H1 (cell line): Measurements from ENCODE around the gene HSFX4. TPM values are rescaled to one million over a fixed set of nuclear protein-coding genes. Genes with fewer than 3 reads are reported as not detected.

Experiments
- CTCF ChIA-PET: fragments of 300-600 bp; sonication (Branson Sonifier 250); formaldehyde crosslinking; loops from one replicate; lab custom pipeline; 2021; ENCODE audit not compliant: partially characterized antibody; lab: Charles Lee
- POLR2A ChIA-PET: fragments of 300-600 bp; sonication (Branson Sonifier 250); formaldehyde crosslinking; loops from one replicate; lab custom pipeline; 2021; ENCODE audit warnings: inconsistent platforms; ENCODE audit not compliant: partially characterized antibody; lab: Charles Lee
- DNase-seq, 2 experiments: peaks; one replicate each; pipeline versions ENCODE4 v3.0.0 to v3.0.0-alpha.2; 2010 to 2022; ENCODE audit warnings: low spot score in 2 of 2, low read depth in 1 of 2, mixed read lengths in 1 of 2
- FAIRE-seq: peaks from 2 replicates; lab custom pipeline; 2011; peaks lifted over from hg19 to GRCh38; lab: Jason Lieb, UNC
- H2AFZ ChIP-seq: 2 replicates; pipeline ENCODE4 v1.8.1; 2012; ENCODE audit warnings: low read length, inconsistent platforms
- H2AK5ac ChIP-seq: 2 replicates; pipeline ENCODE4 v1.6.1; 2013; ENCODE audit warnings: low read depth, low read length
- H2BK120ac ChIP-seq: replicated peaks from 2 replicates; pipeline ENCODE3; 2013; ENCODE audit warnings: low read depth, low read length, inconsistent platforms
- H2BK12ac ChIP-seq: 2 replicates; pipeline ENCODE4 v1.6.1; 2013; ENCODE audit warnings: low read depth, low read length
- H2BK15ac ChIP-seq: 2 replicates; pipeline ENCODE4 v1.6.1; 2013; ENCODE audit warnings: low read length
- H2BK20ac ChIP-seq: 2 replicates; pipeline ENCODE4 v1.6.1; 2013; ENCODE audit warnings: low read length
- H2BK5ac ChIP-seq: 2 replicates; pipeline ENCODE4 v1.6.1; 2013; ENCODE audit warnings: low read depth, low read length
- H3K14ac ChIP-seq: 2 replicates; pipeline ENCODE4 v1.6.1; 2013; ENCODE audit warnings: inconsistent platforms; ENCODE audit not compliant: insufficient read length
- H3K18ac ChIP-seq: 2 replicates; pipeline ENCODE4 v1.6.1; 2013; ENCODE audit warnings: low read length; ENCODE audit errors: extremely low read depth
- H3K23ac ChIP-seq: 2 replicates; pipeline ENCODE4 v1.6.1; 2013; ENCODE audit warnings: inconsistent platforms; ENCODE audit not compliant: insufficient read length
- H3K23me2 ChIP-seq: 2 replicates; pipeline ENCODE4 v1.6.1; 2013; ENCODE audit warnings: low read depth, low read length
- H3K27ac ChIP-seq: 2 replicates; pipeline ENCODE4 v1.6.1; 2011; ENCODE audit warnings: low read depth, low read length, inconsistent platforms
- H3K27me3 ChIP-seq, 4 experiments: replicated peaks in 1 of 4; 1 replicate in 1 of 4; 2 replicates in 3 of 4; pipeline versions ENCODE4 v1.6.1 to v1.8.1; 2011 to 2013; ENCODE audit warnings: low read length in 3 of 4, mild to moderate bottlenecking in 3 of 4, inconsistent platforms in 2 of 4, mixed read lengths in 2 of 4, moderate library complexity in 1 of 4; ENCODE audit not compliant: control insufficient read depth in 3 of 4, insufficient read depth in 3 of 4; ENCODE audit errors: extremely low read depth in 1 of 4
- H3K36me3 ChIP-seq, 4 experiments: 2 replicates each; pipeline versions ENCODE4 v1.6.1 to v1.8.1; 2011 to 2013; ENCODE audit warnings: mild to moderate bottlenecking in 4 of 4, low read length in 3 of 4, moderate library complexity in 2 of 4, control low read depth in 1 of 4, inconsistent platforms in 1 of 4; ENCODE audit not compliant: insufficient read depth in 4 of 4, control insufficient read depth in 2 of 4
- H3K4ac ChIP-seq: replicated peaks from 2 replicates; pipeline ENCODE3; 2013; ENCODE audit warnings: low read length, low read depth, mixed read lengths, inconsistent platforms; ENCODE audit not compliant: insufficient read length
- H3K4me1 ChIP-seq, 4 experiments: replicated peaks in 1 of 4; 1 replicate in 1 of 4; 2 replicates in 3 of 4; pipeline versions ENCODE4 v1.6.1 to v1.8.1; 2011 to 2013; ENCODE audit warnings: low read length in 3 of 4, inconsistent platforms in 2 of 4, mixed read lengths in 1 of 4; ENCODE audit not compliant: insufficient read depth in 4 of 4, control insufficient read depth in 3 of 4
- H3K4me2 ChIP-seq, 2 experiments: 2 replicates each; pipeline versions ENCODE4 v1.6.1 to v1.8.1; 2011 to 2013; ENCODE audit warnings: low read depth in 2 of 2, low read length in 2 of 2, control low read depth in 1 of 2, inconsistent platforms in 1 of 2, mild to moderate bottlenecking in 1 of 2; ENCODE audit not compliant: insufficient read depth in 1 of 2
- H3K4me3 ChIP-seq, 4 experiments: fragments of 200-600, 300-600 bp in 1 of 4; sonication (generic), shearing (Covaris generic), sonication (Bioruptor Twin) in 1 of 4; 2 replicates each; pipeline versions ENCODE4 v1.5.1 to v1.8.1; 2011 to 2016; ENCODE audit warnings: low read length in 4 of 4, low read depth in 3 of 4, control low read depth in 2 of 4, inconsistent platforms in 2 of 4, mild to moderate bottlenecking in 2 of 4, mixed read lengths in 1 of 4, moderate library complexity in 1 of 4; ENCODE audit not compliant: insufficient read depth in 2 of 4; ENCODE audit errors: extremely low read depth in 1 of 4
- H3K56ac ChIP-seq: replicated peaks from 2 replicates; pipeline ENCODE3; 2013; ENCODE audit warnings: low read depth, mild to moderate bottlenecking, mixed read lengths, low read length, inconsistent platforms; ENCODE audit not compliant: insufficient read length
- H3K79me1 ChIP-seq: 2 replicates; pipeline ENCODE4 v1.6.1; 2013; ENCODE audit warnings: low read depth, low read length, control low read depth
- H3K79me2 ChIP-seq, 2 experiments: 2 replicates each; pipeline versions ENCODE4 v1.6.1 to v1.8.1; 2012 to 2013; ENCODE audit warnings: low read length in 2 of 2, mild to moderate bottlenecking in 2 of 2, inconsistent platforms in 1 of 2; ENCODE audit not compliant: insufficient read depth in 2 of 2, control insufficient read depth in 1 of 2
- H3K9ac ChIP-seq, 4 experiments: replicated peaks in 1 of 4; 1 replicate in 1 of 4; 2 replicates in 3 of 4; pipeline versions ENCODE4 v1.6.1 to v1.8.1; 2011 to 2013; ENCODE audit warnings: low read depth in 3 of 4, low read length in 3 of 4, control low read depth in 2 of 4, mild to moderate bottlenecking in 2 of 4, moderate library complexity in 2 of 4, inconsistent platforms in 1 of 4; ENCODE audit errors: extremely low read depth in 1 of 4
- H3K9me3 ChIP-seq, 2 experiments: 2 replicates each; pipeline versions ENCODE4 v1.6.1 to v1.8.1; 2012 to 2013; ENCODE audit warnings: mild to moderate bottlenecking in 2 of 2, moderate library complexity in 2 of 2, control low read depth in 1 of 2, inconsistent platforms in 1 of 2, low read depth in 1 of 2, low read length in 1 of 2, mixed read lengths in 1 of 2; ENCODE audit not compliant: insufficient read depth in 2 of 2
- H4K20me1 ChIP-seq, 2 experiments: replicated peaks in 1 of 2; 2 replicates each; pipeline versions ENCODE3 to v1.8.1; 2011 to 2013; ENCODE audit warnings: inconsistent platforms in 2 of 2, low read length in 2 of 2, mild to moderate bottlenecking in 1 of 2; ENCODE audit not compliant: insufficient read depth in 2 of 2, control insufficient read depth in 1 of 2
- H4K5ac ChIP-seq: 2 replicates; pipeline ENCODE4 v1.6.1; 2013; ENCODE audit warnings: low read length, low read depth, mixed read lengths, inconsistent platforms; ENCODE audit not compliant: insufficient read length
- H4K8ac ChIP-seq: 2 replicates; pipeline ENCODE4 v1.8.0; 2013; ENCODE audit warnings: mild to moderate bottlenecking, moderate library complexity, low read length, inconsistent platforms; ENCODE audit not compliant: insufficient read depth; ENCODE audit errors: extremely low read depth
- H4K91ac ChIP-seq: replicated peaks from 2 replicates; pipeline ENCODE3; 2013; ENCODE audit warnings: low read length, mixed read lengths, inconsistent platforms; ENCODE audit not compliant: insufficient read length
- ASH2L ChIP-seq: fragments of 200-600, 300-600 bp; sonication (generic); IDR thresholded peaks from one replicate; pipeline ENCODE4 v1.7.1; 2017; ENCODE audit warnings: low read length
- NRF1 ChIP-seq: IDR thresholded peaks from 2 replicates; pipeline ENCODE4 v1.6.1; 2011; ENCODE audit warnings: mild to moderate bottlenecking, low read depth, low read length, improper control_type of control experiment
- SIRT6 ChIP-seq: IDR thresholded peaks from one replicate; pipeline ENCODE4 v1.7.1; 2012; ENCODE audit warnings: low read length, inconsistent platforms
- SP4 ChIP-seq: IDR thresholded peaks from 2 replicates; pipeline ENCODE4 v1.6.1; 2012; ENCODE audit warnings: low read length, inconsistent platforms
- TCF12 ChIP-seq: IDR thresholded peaks from 2 replicates; pipeline ENCODE4 v1.6.1; 2011; ENCODE audit warnings: low read depth, mild to moderate bottlenecking, low read length
- WGBS, 2 experiments: shearing (Covaris generic) in 1 of 2; methylation state at CpG; one replicate each; pipeline versions ENCODE4 v1.1.6 to v1.1.7; 2013 to 2015; ENCODE audit warnings: low lambda C conversion rate in 2 of 2, mixed read lengths in 2 of 2, inconsistent platforms in 1 of 2, low coverage in 1 of 2, missing lambda C conversion rate in 1 of 2; ENCODE audit not compliant: insufficient replicate concordance in 2 of 2, insufficient coverage in 1 of 2, insufficient read length in 1 of 2; ENCODE audit errors: extremely low coverage in 1 of 2, missing lambda C conversion rate in 1 of 2; 5-methylcytosine and 5-hydroxymethylcytosine counted together
- polyA plus RNA-seq, 7 experiments: library from polyadenylated mRNA; depleted of rRNA in 3 of 7; stranded (reverse) in 5 of 7; unstranded in 2 of 7; fragments of >200 nt in 5 of 7; fragments of 200-250 nt in 2 of 7; gene quantifications; 1 replicate in 5 of 7; 2 replicates in 1 of 7; 4 replicates in 1 of 7; pipeline versions ENCODE4 v1.2.1 to v1.2.3, GENCODE V29; 2011 to 2013; ENCODE audit warnings: missing spikeins in 2 of 7, mixed read lengths in 2 of 7
- total RNA-seq: library from RNA; stranded (reverse); fragmentation: NEBNext Ultra II Directional; extraction: Animal tissue kit (Norgen Biotek cat#: 25700); gene quantifications from 2 replicates; pipeline ENCODE4 v1.2.1, GENCODE V29; 2021

Gene HSFX4
- total and polyA plus RNA-seq, 2 of the 8 experiments (the other 6 are each of a cell fraction or from before 2014, with no cell fraction given) = not detected

GRCh38 chrX:149908308-149908707, 21.1 kb upstream of the HSFX4 start:
- no peak overlapping the region for H3K56ac ChIP-seq
- FAIRE-seq = no peak
- no peak overlapping the region for H3K4me2 ChIP-seq
- no peak overlapping the region for H4K91ac ChIP-seq
- no peak overlapping the region for H2BK120ac ChIP-seq
- H3K23me2 ChIP-seq = no peaks in the 10 kb centered on the region
- H2BK20ac ChIP-seq = no peak overlapping the region
- CTCF ChIA-PET = no interaction called here
- no peak overlapping the region for H4K5ac ChIP-seq
- no peak overlapping the region for H3K4ac ChIP-seq
- no peak overlapping the region for H3K9ac ChIP-seq
- no peak for DNase-seq
- H3K79me2 ChIP-seq = no peaks in the 10 kb centered on the region
- no peak overlapping the region for H4K8ac ChIP-seq
- no peaks in the 10 kb centered on the region for H3K4me1 ChIP-seq
- no peak overlapping the region for H2AK5ac ChIP-seq
- H2BK5ac ChIP-seq = no peak overlapping the region
- no peaks in the 10 kb centered on the region for H3K79me1 ChIP-seq
- no peak overlapping the region for H3K14ac ChIP-seq
- H2BK15ac ChIP-seq = no peak overlapping the region
- H3K23ac ChIP-seq = no peak overlapping the region
- H3K9me3 ChIP-seq = no peaks in the 10 kb centered on the region
- WGBS, 2 experiments = 90% methylated on average over 2 of the region's 3 CpGs; no CpG with 5 or more reads in 1 of the 2 experiments
- H2AFZ ChIP-seq = no peak overlapping the region
- no peaks in the 10 kb centered on the region for H3K36me3 ChIP-seq
- POLR2A ChIA-PET = no interaction called here
- H3K27me3 ChIP-seq = no peaks in the 10 kb centered on the region
- no peaks in the 10 kb centered on the region for H4K20me1 ChIP-seq
- no peak overlapping the region for H2BK12ac ChIP-seq
- no peak overlapping the region for H3K18ac ChIP-seq
- H3K27ac ChIP-seq = no peak overlapping the region
- H3K4me3 ChIP-seq = no peak overlapping the region
- TF ChIP-seq ASH2L (no peak), NRF1 (no peak), SIRT6 (no peak), SP4 (no peak), TCF12 (no peak)
